ENCODE data around the gene CTAGE8. TPM values are rescaled to one million over a fixed set of nuclear protein-coding genes. Genes with fewer than 3 reads are reported as not detected.
"Not testable (repeated sequence)": the region's sequence is repeated elsewhere in the genome, so short reads cannot be mapped to it uniquely, and the experiment has no call there.

CTAGE8 gene
- total RNA-seq = under 1 TPM; 0.17 to 0.30 TPM
- polyA plus RNA-seq (2013, experiment 1 of 2) = 0.62 TPM
- polyA plus RNA-seq (2013, experiment 2 of 2) = 1.4 TPM

DNA sequence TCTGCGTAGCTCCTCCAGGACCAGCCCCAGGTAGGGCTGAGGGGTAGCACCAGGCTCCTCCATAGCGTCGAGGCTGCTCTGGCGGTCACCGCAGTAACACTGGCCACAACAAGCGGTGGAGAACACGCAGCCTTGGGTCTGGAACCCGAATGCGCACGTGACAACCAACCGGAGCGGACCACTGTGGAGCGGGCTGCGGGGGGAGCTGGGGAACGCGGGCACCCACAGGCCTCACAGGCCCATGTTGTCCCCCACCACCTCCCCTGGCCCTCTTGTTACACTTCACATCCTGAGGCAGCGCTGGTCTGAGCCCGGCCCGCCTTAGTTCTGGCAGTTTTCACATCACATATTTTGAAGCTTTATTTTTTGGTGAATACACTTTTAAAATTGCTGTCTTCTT lies at the start of gene CTAGE8:
Gene CTAGE8, minus strand, starts transcription at position 101 of the 400 bp plus-strand sequence. Its CDS starts 38 bp downstream, at position 63.
- intact Hi-C loops (cut with DNase I, micrococcal nuclease); ATAC-seq (ENCODE audit: poor library complexity); H3K4me1 ChIP-seq (ENCODE audit: insufficient read depth, low read length); DNase-seq; POLR2A ChIA-PET; H3K36me3 Mint-ChIP-seq (ENCODE audit: low read depth); H3K27ac ChIP-seq (ENCODE audit: low read depth in 1 of 2, low read length in 2 of 2); H3K9me3 Mint-ChIP-seq; H3K27ac Mint-ChIP-seq; H3K4me3 Mint-ChIP-seq; H3K9me3 ChIP-seq (ENCODE audit: control insufficient read depth in 1 of 2, insufficient read depth in 1 of 2, low read length in 2 of 2); H3K36me3 ChIP-seq (ENCODE audit: insufficient read depth, low read length); H3K4me1 Mint-ChIP-seq (ENCODE audit: low read depth); H3K27me3 Mint-ChIP-seq; H3K4me3 ChIP-seq (ENCODE audit: low read length); CTCF ChIA-PET; H3K27me3 ChIP-seq (ENCODE audit: control insufficient read depth in 1 of 2, insufficient read depth in 2 of 2, low read length in 2 of 2): not testable (repeated sequence)

DNA sequence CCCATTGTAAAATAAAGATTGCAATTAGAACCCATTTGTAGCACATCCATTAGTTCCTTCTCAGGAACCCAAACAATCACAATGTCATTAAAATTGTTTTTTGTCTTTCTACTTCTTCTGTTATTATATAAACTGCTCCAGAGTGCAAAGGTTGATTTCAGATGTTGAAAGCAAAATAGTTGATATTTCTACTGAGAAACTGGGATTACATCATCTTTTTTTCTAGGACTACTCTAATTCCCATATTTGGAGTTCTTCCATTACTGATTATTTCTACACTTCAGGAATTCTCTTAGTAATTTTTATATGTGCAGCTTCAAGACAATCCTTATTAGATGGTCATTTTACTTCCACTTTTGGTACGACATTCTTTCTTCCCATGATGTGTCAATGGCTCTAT lies 48.4 kb upstream of the CTAGE8 start:
- H3K36me3 Mint-ChIP-seq (ENCODE audit: low read depth); H3K4me3 Mint-ChIP-seq; H3K27me3 ChIP-seq (ENCODE audit: control insufficient read depth in 1 of 2, insufficient read depth in 2 of 2, low read length in 2 of 2); ATAC-seq (ENCODE audit: poor library complexity); H3K9me3 ChIP-seq (ENCODE audit: control insufficient read depth in 1 of 2, insufficient read depth in 1 of 2, low read length in 2 of 2); POLR2A ChIA-PET; H3K4me1 Mint-ChIP-seq (ENCODE audit: low read depth); H3K27me3 Mint-ChIP-seq; H3K27ac ChIP-seq (ENCODE audit: low read depth in 1 of 2, low read length in 2 of 2); H3K9me3 Mint-ChIP-seq; H3K4me1 ChIP-seq (ENCODE audit: insufficient read depth, low read length); DNase-seq; H3K27ac Mint-ChIP-seq; H3K4me3 ChIP-seq (ENCODE audit: low read length); intact Hi-C loops (cut with DNase I, micrococcal nuclease); CTCF ChIA-PET; H3K36me3 ChIP-seq (ENCODE audit: insufficient read depth, low read length): not testable (repeated sequence)

DNA sequence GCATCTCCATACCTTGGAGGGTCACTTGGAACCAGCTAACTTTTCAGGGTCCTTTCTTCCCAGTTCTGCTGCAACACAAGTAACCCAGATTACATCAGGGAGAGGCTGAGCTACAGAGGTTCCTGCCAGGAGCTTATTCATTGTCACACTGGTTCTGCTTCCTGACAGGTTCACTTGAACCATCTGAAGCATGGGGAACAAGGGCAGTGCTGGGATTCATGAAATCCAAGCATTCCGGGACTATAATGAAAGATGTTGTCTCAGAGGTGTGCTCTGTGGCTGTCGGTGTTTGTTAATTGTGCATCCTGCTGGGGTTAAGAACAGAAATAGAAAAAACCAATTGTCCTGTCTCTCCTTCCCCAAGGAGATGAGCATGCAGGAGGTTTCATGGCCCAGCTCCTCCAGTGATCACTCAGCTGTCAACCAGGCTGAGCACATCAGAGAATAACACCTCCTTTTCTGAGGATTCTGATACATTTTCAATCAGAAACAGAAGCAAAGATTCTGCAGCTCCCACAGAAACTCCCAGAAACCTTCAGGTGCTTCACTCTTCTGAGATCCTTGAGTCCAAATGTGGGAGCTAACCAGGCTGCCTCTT lies 42.9 kb upstream of the CTAGE8 start, which contains the start of gene OR2A1:
Gene OR2A1, plus strand, starts transcription at position 548 of the 598 bp plus-strand sequence. CDS start 5,706 bp downstream, outside the sequence.
- H3K36me3 Mint-ChIP-seq (ENCODE audit: low read depth); H3K27me3 ChIP-seq (ENCODE audit: control insufficient read depth in 1 of 2, insufficient read depth in 2 of 2, low read length in 2 of 2); intact Hi-C loops (cut with DNase I, micrococcal nuclease); H3K4me3 Mint-ChIP-seq; H3K27ac ChIP-seq (ENCODE audit: low read depth in 1 of 2, low read length in 2 of 2); H3K4me1 ChIP-seq (ENCODE audit: insufficient read depth, low read length); DNase-seq; CTCF ChIA-PET; H3K9me3 Mint-ChIP-seq; ATAC-seq (ENCODE audit: poor library complexity); H3K27me3 Mint-ChIP-seq; H3K4me3 ChIP-seq (ENCODE audit: low read length); POLR2A ChIA-PET; H3K27ac Mint-ChIP-seq; H3K9me3 ChIP-seq (ENCODE audit: control insufficient read depth in 1 of 2, insufficient read depth in 1 of 2, low read length in 2 of 2); H3K4me1 Mint-ChIP-seq (ENCODE audit: low read depth); H3K36me3 ChIP-seq (ENCODE audit: insufficient read depth, low read length): not testable (repeated sequence)

GRCh38 chr7:144311218-144311617 lies 42.1 kb upstream of the CTAGE8 start:
- CTCF ChIA-PET; H3K4me1 ChIP-seq (ENCODE audit: insufficient read depth, low read length); H3K4me3 ChIP-seq (ENCODE audit: low read length); H3K36me3 Mint-ChIP-seq (ENCODE audit: low read depth); POLR2A ChIA-PET; H3K27me3 ChIP-seq (ENCODE audit: control insufficient read depth in 1 of 2, insufficient read depth in 2 of 2, low read length in 2 of 2); ATAC-seq (ENCODE audit: poor library complexity); H3K36me3 ChIP-seq (ENCODE audit: insufficient read depth, low read length); H3K9me3 ChIP-seq (ENCODE audit: control insufficient read depth in 1 of 2, insufficient read depth in 1 of 2, low read length in 2 of 2); H3K4me3 Mint-ChIP-seq; H3K27me3 Mint-ChIP-seq; H3K9me3 Mint-ChIP-seq; H3K4me1 Mint-ChIP-seq (ENCODE audit: low read depth); H3K27ac Mint-ChIP-seq; H3K27ac ChIP-seq (ENCODE audit: low read depth in 1 of 2, low read length in 2 of 2); intact Hi-C loops (cut with DNase I, micrococcal nuclease); DNase-seq: not testable (repeated sequence)

DNA sequence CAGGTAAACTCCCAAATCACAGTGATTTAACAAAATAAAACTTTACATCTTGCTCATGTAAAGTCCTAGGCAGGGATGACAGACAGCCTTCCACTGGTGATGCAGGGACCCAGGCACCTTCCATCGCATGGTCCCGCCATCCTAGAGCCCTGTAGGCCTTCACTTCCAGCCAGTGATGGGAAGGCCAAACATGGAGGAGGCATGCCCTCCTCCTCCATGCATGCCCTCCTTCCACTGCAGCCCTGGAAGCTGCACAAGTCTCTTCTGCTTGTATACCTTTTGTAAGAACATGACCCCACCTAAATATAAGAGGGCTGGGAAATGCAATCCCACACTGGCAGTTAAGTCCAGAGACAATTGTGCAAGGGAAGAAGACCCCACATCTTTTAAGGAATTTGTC lies 40.6 kb upstream of the CTAGE8 start:
- H3K9me3 ChIP-seq (ENCODE audit: control insufficient read depth in 1 of 2, insufficient read depth in 1 of 2, low read length in 2 of 2); CTCF ChIA-PET; intact Hi-C loops (cut with DNase I, micrococcal nuclease); H3K36me3 Mint-ChIP-seq (ENCODE audit: low read depth); POLR2A ChIA-PET; H3K4me1 Mint-ChIP-seq (ENCODE audit: low read depth); DNase-seq; H3K4me3 ChIP-seq (ENCODE audit: low read length); H3K4me3 Mint-ChIP-seq; H3K27ac ChIP-seq (ENCODE audit: low read depth in 1 of 2, low read length in 2 of 2); ATAC-seq (ENCODE audit: poor library complexity); H3K4me1 ChIP-seq (ENCODE audit: insufficient read depth, low read length); H3K27me3 ChIP-seq (ENCODE audit: control insufficient read depth in 1 of 2, insufficient read depth in 2 of 2, low read length in 2 of 2); H3K36me3 ChIP-seq (ENCODE audit: insufficient read depth, low read length); H3K27ac Mint-ChIP-seq; H3K9me3 Mint-ChIP-seq; H3K27me3 Mint-ChIP-seq: not testable (repeated sequence)

DNA sequence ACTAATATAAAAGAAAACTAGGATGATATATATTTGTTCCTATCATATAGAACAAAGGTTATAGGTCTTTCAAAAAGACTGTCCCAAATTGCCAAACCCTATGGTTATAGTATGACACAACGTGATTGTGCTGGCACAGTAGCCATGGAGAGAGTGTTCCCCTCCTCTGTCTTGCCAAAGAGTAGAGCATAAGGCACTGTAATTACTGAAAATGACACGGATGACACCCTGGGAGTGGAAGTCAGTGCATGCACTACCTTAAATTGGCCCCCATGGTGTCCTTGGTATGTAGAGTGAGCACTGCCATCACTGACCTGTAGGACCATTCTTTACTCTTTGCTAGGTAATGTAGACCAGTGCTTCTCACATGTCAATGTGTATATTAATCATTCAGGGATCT lies 36.1 kb upstream of the CTAGE8 start:
- POLR2A ChIA-PET; H3K27ac Mint-ChIP-seq; H3K4me1 Mint-ChIP-seq (ENCODE audit: low read depth); H3K36me3 ChIP-seq (ENCODE audit: insufficient read depth, low read length); H3K27me3 ChIP-seq (ENCODE audit: control insufficient read depth in 1 of 2, insufficient read depth in 2 of 2, low read length in 2 of 2); intact Hi-C loops (cut with DNase I, micrococcal nuclease); H3K27me3 Mint-ChIP-seq; H3K27ac ChIP-seq (ENCODE audit: low read depth in 1 of 2, low read length in 2 of 2); H3K4me3 Mint-ChIP-seq; CTCF ChIA-PET; H3K9me3 ChIP-seq (ENCODE audit: control insufficient read depth in 1 of 2, insufficient read depth in 1 of 2, low read length in 2 of 2); ATAC-seq (ENCODE audit: poor library complexity); DNase-seq; H3K9me3 Mint-ChIP-seq; H3K4me3 ChIP-seq (ENCODE audit: low read length); H3K36me3 Mint-ChIP-seq (ENCODE audit: low read depth); H3K4me1 ChIP-seq (ENCODE audit: insufficient read depth, low read length): not testable (repeated sequence)

- POLR2A ChIA-PET; H3K4me3 ChIP-seq (ENCODE audit: low read length); intact Hi-C loops (cut with DNase I, micrococcal nuclease); H3K36me3 Mint-ChIP-seq (ENCODE audit: low read depth); ATAC-seq (ENCODE audit: poor library complexity); DNase-seq; H3K9me3 Mint-ChIP-seq; CTCF ChIA-PET; H3K27ac Mint-ChIP-seq; H3K27ac ChIP-seq (ENCODE audit: low read depth in 1 of 2, low read length in 2 of 2); H3K36me3 ChIP-seq (ENCODE audit: insufficient read depth, low read length); H3K4me1 ChIP-seq (ENCODE audit: insufficient read depth, low read length); H3K4me3 Mint-ChIP-seq; H3K27me3 Mint-ChIP-seq; H3K4me1 Mint-ChIP-seq (ENCODE audit: low read depth); H3K27me3 ChIP-seq (ENCODE audit: control insufficient read depth in 1 of 2, insufficient read depth in 2 of 2, low read length in 2 of 2); H3K9me3 ChIP-seq (ENCODE audit: control insufficient read depth in 1 of 2, insufficient read depth in 1 of 2, low read length in 2 of 2): not testable (repeated sequence)
Measured at GRCh38 chr7:144303607-144304006, 34.5 kb upstream of the CTAGE8 start.

All from CD4-positive, alpha-beta T cell (primary cell).